GM13977 (cell line): ENCODE measurements around the gene MOXD1.

ENCODE experiments used
- DNase-seq: peaks from one replicate; pipeline ENCODE4 v3.0.0; 2012; ENCODE audit warnings: low spot score
- in situ Hi-C: fragments of 300-500 bp; cut with MboI; formaldehyde crosslinking; loops from one replicate; pipeline ENCODE4 v1.12.0; 2022; ENCODE audit warnings: low sequenced_read_pairs, low pct_unique_long_range_greater_than_20kb, mixed read lengths, inconsistent platforms; ENCODE audit not compliant: unreplicated experiment
- TF ChIP-seq, protein P1 (sequence below): IDR thresholded peaks from 2 replicates; pipeline ENCODE4 v1.5.1; 2012; ENCODE audit warnings: mild to moderate bottlenecking, control low read depth; ENCODE audit not compliant: insufficient read depth; ENCODE audit errors: extremely low read depth, missing control alignments

The MOXD1 gene

GRCh38 chr6:132412656-132413498 lies 11.6 kb upstream of the MOXD1 start:
- TF ChIP-seq, protein P1, sequence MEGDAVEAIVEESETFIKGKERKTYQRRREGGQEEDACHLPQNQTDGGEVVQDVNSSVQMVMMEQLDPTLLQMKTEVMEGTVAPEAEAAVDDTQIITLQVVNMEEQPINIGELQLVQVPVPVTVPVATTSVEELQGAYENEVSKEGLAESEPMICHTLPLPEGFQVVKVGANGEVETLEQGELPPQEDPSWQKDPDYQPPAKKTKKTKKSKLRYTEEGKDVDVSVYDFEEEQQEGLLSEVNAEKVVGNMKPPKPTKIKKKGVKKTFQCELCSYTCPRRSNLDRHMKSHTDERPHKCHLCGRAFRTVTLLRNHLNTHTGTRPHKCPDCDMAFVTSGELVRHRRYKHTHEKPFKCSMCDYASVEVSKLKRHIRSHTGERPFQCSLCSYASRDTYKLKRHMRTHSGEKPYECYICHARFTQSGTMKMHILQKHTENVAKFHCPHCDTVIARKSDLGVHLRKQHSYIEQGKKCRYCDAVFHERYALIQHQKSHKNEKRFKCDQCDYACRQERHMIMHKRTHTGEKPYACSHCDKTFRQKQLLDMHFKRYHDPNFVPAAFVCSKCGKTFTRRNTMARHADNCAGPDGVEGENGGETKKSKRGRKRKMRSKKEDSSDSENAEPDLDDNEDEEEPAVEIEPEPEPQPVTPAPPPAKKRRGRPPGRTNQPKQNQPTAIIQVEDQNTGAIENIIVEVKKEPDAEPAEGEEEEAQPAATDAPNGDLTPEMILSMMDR, result no peak
- DNase-seq, result no peak
- in situ Hi-C loops, result no loop called here

DNA sequence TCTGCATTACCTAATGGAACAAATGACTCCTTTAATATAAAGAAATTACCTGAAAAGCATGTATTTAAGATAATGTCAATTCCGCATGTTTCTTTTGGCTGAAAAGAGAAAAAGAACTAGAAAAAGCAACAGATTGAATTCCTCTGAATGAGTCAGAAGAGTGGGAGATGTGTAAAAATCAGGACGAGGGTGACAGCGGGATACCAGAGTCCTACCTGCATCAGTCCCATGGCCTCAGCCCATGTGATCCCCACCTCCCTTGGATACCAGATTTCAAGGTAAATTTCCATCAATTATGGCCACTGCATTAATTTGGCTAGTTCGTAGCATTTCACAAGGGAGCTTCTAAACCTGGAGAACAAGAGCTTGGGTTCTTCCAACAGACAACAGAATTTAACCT lies 10.0 kb upstream of the MOXD1 start:
- in situ Hi-C loops, result no loop called here
- TF ChIP-seq, protein P1, result no peak

DNA sequence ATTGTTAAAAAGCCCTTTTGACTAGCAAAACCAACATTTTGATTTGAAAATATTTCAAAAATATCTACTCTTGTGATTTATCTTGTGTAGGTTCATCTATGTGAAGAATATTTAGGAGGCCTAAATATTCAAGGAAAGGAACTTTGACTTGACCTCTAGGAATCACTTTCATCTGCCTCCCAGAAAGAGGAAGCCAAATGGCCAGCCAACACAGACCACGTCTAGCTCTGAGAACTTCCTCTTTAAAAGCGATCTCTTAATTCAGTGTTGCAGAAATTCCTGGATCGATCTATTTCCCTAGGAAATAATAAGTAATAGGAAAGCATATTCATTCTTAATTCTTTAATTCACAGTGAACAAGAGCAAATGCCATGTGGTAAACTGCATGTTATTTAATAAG lies 9.6 kb upstream of the MOXD1 start:
- in situ Hi-C loops, result no loop called here
- no peak for DNase-seq
- TF ChIP-seq, protein P1, result no peak

More for the DNA sequence above, 10.0 kb upstream of the MOXD1 start:
- no peak for DNase-seq

DNA sequence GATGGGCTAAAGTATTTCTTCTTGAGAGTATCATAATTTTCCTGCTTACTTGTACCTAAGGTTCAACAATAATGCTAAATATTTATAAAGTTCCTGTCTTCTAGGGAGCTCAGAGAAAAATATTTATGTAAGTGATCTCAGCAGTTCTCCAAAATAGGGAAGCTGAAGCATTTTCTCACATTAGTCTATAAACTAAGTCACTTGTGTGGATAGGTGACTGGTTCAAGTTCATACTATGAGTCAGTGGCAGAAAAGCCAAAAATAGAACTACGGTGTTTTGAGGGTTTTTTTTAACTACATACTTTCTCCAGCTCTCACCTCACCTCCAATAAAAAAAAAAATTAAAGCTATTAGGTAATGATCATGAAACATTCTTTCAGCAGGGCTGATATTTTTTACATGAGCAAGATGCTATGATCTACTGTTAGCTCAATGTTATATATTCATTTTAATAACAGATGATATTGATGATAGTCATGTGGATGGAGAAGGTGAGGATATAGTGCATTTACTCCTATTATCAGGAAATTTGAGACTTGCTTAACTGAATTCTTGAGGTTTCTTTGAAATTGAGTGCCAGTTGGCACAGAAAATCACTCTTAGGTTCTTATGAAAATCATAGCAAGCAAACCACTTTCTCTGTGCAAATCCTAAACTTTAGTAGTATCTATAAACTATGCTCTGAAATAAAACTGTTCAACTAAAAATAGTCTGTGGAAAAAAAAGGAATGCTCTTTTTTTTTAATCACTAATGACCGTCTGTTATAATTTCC lies 4.1 kb upstream of the MOXD1 start:
- DNase-seq, result peak; percentile 58
- TF ChIP-seq, protein P1, result no peak
- in situ Hi-C loops, result no loop called here

GRCh38 chr6:132404736-132405135 lies 3.5 kb upstream of the MOXD1 start:
- TF ChIP-seq, protein P1, result no peak
- DNase-seq, result no peak
- in situ Hi-C loops, result no loop called here

GRCh38 chr6:132404330-132404729 lies 3.1 kb upstream of the MOXD1 start:
- DNase-seq, result no peak
- TF ChIP-seq, protein P1, result no peak
- in situ Hi-C loops, result no loop called here
